ENCODE measurements around the gene SLC29A4.
"Not testable (repeated sequence)": the region's sequence is repeated elsewhere in the genome, so short reads cannot be mapped to it uniquely, and the experiment has no call there.

SLC29A4 gene

GRCh38 chr7:5274985-5275431 lies 7.7 kb upstream of the SLC29A4 start:
- DNase-seq = not testable (repeated sequence)

- DNase-seq = not testable (repeated sequence)
These were observed 7.2 kb upstream of the SLC29A4 start for GRCh38 chr7:5275510-5275909.

GRCh38 chr7:5276123-5276522 lies 6.6 kb upstream of the SLC29A4 start:
- not testable (repeated sequence) for DNase-seq

- DNase-seq = no peak
These were observed 6.1 kb upstream of the SLC29A4 start for GRCh38 chr7:5276611-5277010.

GRCh38 chr7:5278766-5279165 lies 4.0 kb upstream of the SLC29A4 start:
- no peak for DNase-seq

GRCh38 chr7:5279734-5280133 lies 3.0 kb upstream of the SLC29A4 start:
- DNase-seq = no peak

- not testable (repeated sequence) for DNase-seq
These were observed 894 bp upstream of the SLC29A4 start for GRCh38 chr7:5281598-5282500.

GRCh38 chr7:5283421-5284303 lies 919 bp downstream of the SLC29A4 start:
- peak; percentile 24 for DNase-seq

- DNase-seq = peak; percentile 36
These were observed 1.9 kb downstream of the SLC29A4 start for GRCh38 chr7:5284304-5285281.

GRCh38 chr7:5286933-5287332 lies 4.2 kb downstream of the SLC29A4 start:
- DNase-seq = no peak

GRCh38 chr7:5287373-5287772 lies 4.6 kb downstream of the SLC29A4 start:
- not testable (repeated sequence) for DNase-seq

GRCh38 chr7:5287802-5288201 lies 5.1 kb downstream of the SLC29A4 start:
- DNase-seq = no peak

- not testable (repeated sequence) for DNase-seq
These were observed 5.8 kb downstream of the SLC29A4 start for GRCh38 chr7:5288560-5288959.

- DNase-seq = no peak
These were observed 6.6 kb downstream of the SLC29A4 start for GRCh38 chr7:5289355-5289754.

GRCh38 chr7:5291301-5291700 lies 8.6 kb downstream of the SLC29A4 start:
- no peak for DNase-seq

GRCh38 chr7:5291711-5292335 lies 9.1 kb downstream of the SLC29A4 start:
- DNase-seq = not testable (repeated sequence)

GRCh38 chr7:5294169-5294987 lies 11.6 kb downstream of the SLC29A4 start:
- DNase-seq = no peak

GRCh38 chr7:5295039-5296014 lies 12.6 kb downstream of the SLC29A4 start:
- DNase-seq = no peak

- no peak for DNase-seq
These were observed 13.4 kb downstream of the SLC29A4 start for GRCh38 chr7:5296015-5296610.
